Fibroblast of the conjunctiva (primary cell): ENCODE data around the gene TFCP2L1.
"Not testable (repeated sequence)": the region's sequence is repeated elsewhere in the genome, so short reads cannot be mapped to it uniquely, and the experiment has no call there.

ENCODE experiments used
- DNase-seq: peaks from one replicate; pipeline ENCODE4 v3.0.0-alpha.2; 2010; ENCODE audit warnings: low read depth

The TFCP2L1 gene

DNA sequence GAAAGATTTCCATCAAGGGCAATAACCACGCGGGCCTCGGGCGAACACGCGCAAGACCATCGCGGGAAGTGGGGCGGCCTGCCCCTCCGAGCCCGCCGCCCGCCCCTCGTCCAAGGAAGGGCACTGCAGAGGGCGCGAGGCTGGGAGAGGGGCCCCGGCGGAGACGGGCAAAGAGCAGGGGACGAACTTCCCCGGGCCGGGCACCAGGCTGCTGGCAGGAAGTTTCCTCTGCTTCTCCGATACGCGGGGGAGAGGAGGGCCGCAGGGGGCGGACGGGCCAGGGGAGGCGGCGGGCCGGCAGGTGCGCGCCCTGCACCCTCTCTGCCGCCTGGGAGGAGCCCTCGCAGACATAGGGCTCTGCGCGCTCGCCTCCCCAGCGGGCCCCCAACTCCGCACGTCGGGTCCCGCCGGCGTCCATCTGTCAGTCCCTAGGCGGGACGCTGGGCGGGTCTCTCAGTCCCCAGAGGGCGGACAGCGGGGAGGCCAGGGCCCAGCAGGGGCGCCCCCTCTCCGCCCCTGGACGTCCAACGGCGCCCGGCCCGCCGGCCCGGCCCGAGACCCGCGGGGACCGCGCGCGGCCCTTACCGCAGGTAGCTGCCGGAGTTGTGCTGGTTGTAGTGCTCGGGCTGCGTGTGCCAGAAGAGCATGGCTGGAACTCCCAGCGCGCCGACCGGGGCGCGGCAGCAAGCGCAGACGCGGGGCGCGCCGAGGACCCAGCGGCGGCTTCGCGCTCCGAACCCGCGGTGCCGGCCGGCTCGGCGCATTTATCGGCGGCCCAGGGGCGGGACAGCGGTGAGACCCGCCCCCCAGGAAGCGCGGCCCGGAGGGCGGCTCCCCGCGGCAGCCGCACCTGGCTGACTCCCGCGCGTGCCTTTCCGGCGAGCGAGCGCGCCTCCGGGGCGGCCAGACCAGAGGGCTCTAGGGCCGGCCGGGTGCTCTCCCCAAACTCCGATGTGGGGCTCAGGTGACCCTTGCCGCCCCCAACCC is at the start of gene TFCP2L1:
TFCP2L1 (minus strand) TSS at position 740 of the 987 bp plus-strand sequence; CDS start at position 647, 93 bp downstream.
- DNase-seq: no peak

DNA sequence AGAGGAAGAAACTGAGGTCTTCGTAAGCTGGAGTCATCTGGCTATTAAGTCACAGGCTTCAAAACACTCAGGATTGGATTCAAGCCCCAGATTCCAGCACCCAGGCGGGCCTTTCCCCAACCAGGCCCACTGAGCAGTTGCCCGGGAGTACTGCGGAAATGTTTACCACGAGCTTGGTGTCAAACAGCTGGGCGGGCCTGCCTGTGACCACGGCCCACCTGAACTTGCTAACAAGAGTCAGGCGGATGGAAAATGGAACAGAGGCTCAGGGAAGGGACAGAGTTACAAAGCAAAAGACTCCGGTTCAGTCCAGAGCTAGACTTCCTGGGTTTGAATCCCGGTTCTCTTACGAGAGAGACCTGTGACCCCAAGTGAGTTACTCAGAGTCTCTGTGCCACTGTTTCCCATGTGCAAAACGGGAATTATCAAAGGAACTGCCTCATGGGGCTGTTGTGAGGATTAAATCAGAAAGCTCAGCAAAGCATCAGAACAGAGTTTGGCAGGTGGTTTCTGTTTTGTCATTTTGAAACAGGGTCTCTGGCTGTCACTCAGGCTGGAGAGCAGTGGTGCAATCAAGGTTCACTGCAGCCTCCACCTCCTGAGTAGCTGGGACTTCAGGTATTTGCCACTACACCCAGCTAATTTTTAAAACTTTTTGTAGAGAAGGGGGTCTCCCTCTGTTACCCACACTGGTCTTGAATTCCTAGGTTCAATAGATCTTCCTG is 49.0 kb upstream of the TFCP2L1 start:
- no peak for DNase-seq

- no peak for DNase-seq
Observed at GRCh38 chr2:121333231-121333630, 48.2 kb upstream of the TFCP2L1 start.

GRCh38 chr2:121331324-121331723 is 46.3 kb upstream of the TFCP2L1 start:
- DNase-seq: not testable (repeated sequence)

DNA sequence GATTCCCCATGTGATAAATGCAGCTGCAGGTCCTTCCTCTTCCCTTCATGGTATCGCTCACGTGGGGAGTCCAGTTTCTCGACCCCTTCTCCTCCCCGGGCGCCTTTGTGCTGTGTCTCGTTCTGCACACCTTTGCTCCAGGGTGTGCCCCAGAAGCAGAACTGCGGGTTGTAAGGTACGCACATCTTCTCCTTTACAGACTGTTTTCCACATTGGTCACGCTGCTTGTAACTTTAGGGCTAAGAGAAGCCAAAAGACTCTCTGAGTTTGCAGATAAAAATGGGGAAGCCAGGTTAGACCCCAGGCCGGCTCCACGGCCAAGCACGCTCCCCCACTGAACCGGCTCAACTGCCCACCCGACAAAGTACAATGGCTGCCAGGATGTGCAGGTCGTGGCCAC is 45.9 kb upstream of the TFCP2L1 start:
- no peak for DNase-seq

DNA sequence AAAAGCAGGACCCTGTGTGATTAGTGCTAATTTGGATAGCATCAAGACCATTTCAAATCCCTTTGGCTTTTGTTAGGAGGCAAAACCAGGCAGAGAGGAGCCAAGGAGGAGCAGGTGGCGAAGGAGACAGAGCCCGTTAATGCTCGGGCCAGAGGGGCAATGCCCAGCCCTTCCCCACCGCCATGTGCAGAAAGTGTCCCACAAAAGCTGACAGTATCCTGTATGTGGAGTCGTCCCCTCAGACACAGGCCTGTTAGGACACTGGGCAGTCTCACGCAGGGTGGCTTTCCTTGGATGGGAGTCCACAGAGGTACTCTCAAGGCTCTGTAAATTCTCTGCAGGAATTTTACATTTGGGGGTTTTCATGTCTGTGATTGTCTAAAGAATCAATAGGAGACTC is 44.8 kb upstream of the TFCP2L1 start:
- no peak for DNase-seq

GRCh38 chr2:121326628-121327027 is 41.6 kb upstream of the TFCP2L1 start:
- DNase-seq: no peak

GRCh38 chr2:121324601-121325000 is 39.6 kb upstream of the TFCP2L1 start:
- no peak for DNase-seq

- DNase-seq: no peak
Observed at GRCh38 chr2:121321476-121321875, 36.5 kb upstream of the TFCP2L1 start.

DNA sequence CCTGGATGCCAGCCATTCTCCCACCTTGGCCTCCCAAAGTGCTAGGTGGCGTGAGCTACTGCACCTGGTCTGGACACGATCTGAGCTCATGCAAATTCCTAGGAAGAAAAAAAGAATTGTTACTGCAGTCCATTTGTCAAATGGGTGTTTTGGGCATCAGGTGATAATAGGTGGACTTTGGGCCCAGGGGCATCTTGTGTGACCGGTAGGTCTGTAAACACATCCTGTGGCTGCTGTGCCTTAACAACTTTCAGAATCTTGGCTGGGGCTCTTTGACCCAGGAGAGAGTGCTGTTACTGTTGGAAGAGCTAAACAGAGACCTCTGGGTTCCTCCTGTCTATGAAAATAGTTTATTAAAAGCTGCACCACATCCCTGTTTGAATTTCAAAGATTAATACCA is 34.9 kb upstream of the TFCP2L1 start:
- no peak for DNase-seq

DNA sequence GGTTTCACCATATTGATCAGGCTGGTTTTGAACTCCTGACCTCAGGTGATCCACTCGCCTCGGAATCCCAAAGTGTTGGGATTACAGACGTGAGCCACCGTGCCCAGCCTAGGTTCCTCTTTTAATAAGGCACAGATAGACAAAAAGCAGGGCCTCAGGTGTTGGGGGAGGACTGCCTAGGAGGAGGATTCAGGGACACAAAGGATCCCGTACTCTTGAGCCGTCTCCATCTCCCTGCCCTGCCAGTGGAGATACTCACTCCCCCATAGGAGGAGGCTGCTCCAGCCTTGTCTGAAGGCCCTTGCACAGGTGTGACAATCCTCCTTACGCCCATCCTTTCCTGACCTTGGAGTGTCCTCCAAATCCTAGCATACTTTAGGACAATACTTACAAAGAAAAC is 32.0 kb upstream of the TFCP2L1 start:
- DNase-seq: no peak

DNA sequence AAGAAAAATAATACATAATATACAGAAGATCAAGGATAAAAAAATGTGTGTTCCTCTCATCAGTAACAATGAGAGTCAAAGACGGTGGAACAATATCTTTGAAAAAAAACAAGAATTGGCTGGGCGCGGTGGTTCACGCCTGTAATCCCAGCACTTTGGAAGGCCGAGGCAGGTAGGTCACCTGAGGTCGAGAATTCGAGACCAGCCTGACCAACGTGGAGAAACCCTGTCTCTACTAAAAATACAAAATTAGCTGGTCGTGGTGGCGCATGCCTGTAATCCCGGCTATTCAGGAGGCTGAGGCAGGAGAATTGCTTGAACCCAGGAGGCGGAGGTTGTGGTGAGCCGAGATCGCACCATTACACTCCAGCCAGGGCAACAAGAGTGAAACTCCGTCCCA is 28.7 kb upstream of the TFCP2L1 start:
- DNase-seq: not testable (repeated sequence)

DNA sequence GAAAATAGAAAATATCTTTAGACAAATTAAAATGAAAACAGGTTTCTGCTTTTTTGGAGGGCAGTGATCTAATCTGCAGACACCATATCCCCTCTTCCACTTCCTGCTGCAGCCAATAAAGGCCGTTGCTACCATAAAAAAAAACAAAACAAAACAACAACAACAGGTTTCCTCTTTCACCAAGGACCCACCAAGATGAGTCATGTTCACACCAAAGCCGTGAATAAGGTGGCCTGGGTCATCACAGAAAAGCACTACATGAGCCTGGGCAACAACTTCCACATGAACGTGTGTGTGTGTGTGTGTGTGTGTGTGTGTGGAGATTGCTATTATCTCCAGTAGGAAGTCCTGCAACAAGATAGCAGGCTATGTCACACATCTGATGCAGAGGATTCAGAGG is 24.8 kb upstream of the TFCP2L1 start:
- no peak for DNase-seq

DNA sequence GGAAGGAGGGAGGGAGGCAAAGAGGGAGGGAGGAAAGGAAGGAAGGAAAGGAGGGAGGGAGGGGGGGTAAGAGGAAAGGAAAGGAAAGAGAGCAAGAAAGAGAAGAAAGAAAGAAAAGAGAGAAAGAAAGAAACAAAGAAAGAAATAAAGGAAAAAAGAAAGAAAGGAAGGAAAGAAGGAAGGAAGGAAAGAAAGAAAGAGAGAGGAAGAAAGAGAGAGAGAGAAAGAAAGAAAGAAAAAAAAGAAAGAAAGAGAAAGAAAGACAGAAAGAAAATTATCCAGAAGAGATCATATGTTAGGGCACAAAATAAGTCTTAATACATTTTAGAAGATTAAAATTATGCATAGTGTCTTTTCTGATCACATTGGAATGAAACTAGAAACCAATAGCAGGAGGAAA is 24.3 kb upstream of the TFCP2L1 start:
- DNase-seq: no peak

GRCh38 chr2:121307048-121307447 is 22.0 kb upstream of the TFCP2L1 start:
- DNase-seq: no peak

DNA sequence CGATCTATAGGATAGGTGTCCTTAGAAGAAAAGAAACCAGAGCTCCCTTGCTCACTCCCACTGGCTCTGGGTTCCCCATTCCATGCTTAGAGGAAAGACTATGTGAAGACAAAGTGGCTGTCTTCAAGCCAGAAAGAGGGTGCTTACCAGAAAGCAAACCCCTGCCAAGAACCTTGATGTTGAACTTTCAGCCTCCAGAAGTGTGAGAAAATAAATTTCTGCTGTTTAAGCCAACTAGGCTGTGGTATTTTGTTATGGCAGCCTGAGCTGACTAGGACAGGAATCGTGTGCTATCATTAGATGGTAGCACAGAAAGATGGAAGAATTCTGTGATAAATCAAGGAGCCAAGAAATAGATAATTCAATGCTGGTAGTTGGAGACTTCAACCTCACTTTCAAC is 19.9 kb upstream of the TFCP2L1 start:
- DNase-seq: no peak

DNA sequence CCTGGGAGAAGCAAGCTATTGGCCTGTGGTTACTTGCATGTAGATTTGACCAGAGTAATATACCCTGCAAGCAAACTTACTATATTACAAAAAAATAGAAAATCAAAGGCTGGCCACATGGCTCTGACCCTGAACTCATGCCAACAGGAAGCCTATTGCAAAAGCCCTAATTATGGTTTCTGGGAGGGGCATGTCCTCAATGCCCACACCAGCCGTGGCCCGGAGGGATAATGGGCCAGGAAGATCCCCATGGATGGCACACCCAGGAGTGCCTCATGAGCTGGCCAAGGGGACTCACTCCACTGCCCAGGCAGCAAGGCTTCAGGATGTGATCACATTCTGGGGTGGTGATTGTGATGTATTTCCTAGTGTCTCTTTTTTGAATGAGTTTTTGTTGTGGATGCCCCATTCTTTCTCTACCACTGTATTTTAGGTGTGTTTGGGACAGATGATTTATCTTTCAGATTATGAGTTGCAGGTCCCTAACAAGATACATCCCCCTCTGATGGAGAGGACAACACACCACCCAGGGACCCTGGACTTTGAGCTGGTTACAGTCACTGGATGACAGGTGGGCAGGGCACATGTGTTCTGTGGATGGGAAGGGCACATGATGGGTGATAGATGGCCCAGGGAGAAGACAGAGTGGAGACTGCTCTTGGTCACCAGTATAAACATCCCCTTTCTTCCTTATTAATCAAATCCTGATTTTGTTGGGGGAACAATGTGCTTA is 18.7 kb upstream of the TFCP2L1 start:
- no peak for DNase-seq

- DNase-seq: not testable (repeated sequence)
Observed at GRCh38 chr2:121301190-121301589, 16.2 kb upstream of the TFCP2L1 start.

DNA sequence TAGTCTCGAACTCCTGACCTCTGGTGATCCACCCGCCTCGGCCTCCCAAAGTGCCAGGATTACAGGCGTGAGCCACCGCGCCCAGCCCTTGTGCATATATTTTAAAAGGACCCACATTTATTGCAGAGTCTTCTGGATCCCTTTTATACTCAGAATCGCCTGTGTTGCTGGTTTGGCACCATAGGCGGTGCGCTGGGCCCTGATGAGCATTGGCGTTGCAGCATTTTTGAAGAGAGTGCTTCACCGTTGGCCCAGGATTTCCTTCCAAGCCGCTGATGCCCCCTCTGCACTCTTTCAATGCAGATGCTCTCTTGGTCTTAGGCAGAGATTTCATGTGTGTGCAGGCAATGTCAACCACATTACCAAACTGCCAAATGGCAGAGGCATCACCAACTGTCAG is 13.5 kb upstream of the TFCP2L1 start:
- no peak for DNase-seq

DNA sequence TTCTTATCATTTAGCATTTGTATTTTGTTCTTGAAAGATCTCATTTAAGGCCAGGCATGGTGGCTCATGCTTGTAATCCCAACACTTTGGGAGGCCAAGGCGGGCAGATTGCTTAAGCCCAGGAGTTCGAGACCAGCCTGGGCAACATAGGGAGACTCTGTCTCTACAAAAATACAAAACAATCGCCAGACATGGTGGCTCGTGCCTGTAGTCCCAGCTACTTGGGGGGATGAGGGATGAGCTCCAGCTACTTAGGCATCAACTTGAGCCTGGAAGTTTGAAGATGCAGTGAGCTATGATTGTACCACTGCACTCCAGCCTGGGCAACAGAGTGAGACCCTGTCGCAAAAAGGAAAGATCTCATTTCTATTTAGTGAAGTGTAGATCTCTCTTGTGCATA is 12.9 kb upstream of the TFCP2L1 start:
- DNase-seq: not testable (repeated sequence)

DNA sequence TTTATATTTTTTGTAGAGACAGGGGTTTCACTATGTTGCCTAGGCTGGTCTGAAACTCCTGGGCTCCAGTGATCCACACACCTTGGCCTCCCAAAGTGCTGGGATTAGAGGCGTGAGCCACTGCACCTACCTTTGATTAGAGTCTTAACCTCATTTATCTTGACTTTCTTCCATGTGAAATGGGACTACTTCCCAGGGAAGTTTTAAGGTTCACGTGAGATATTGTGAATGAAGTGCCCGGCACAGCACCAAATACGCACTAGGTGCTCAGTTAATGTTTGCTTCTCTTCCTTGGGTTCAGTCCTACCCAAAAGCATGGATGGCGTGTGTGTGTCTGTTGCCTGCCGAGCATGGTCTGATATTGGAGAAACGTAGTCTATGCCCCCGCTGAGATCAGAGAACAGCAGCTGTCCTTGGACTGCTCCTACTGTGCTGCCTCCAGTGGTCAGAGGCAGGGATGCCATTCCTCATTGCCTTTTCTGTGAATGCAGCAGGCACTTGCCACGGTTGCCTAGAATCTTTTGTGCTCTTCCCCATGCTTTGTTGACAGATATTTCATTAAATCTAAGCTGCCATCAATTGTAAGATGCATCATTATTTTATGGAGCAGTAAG is 12.3 kb upstream of the TFCP2L1 start:
- no peak for DNase-seq
